GM23338 (cell line): Measurements from ENCODE around the gene SLC2A13.

Source experiments
- CREB1 ChIP-seq: fragments of 250-450 bp; sonication (Bioruptor Pico); IDR thresholded peaks from 2 replicates; pipeline ENCODE4 v1.5.0; 2020; ENCODE audit warnings: low read depth, mild to moderate bottlenecking, moderate library complexity
- CTCF ChIP-seq, 2 experiments: fragments of 200-600 bp in 1 of 2; sonication (generic) in 1 of 2; conservative IDR thresholded peaks; 2 replicates each; pipeline versions ENCODE4 v1.5.1 to v1.6.1; 2016 to 2017; ENCODE audit warnings: antibody characterized with exemption in 2 of 2, low read depth in 2 of 2, mild to moderate bottlenecking in 2 of 2, moderate library complexity in 1 of 2
- EZH2 ChIP-seq: fragments of 200-600 bp; sonication (generic); IDR thresholded peaks from one replicate; pipeline ENCODE4 v1.8.0; 2017; ENCODE audit warnings: antibody characterized with exemption, mild to moderate bottlenecking, low read depth; ENCODE audit not compliant: unreplicated experiment
- EZH2phosphoT487 ChIP-seq: fragments of 200-600 bp; sonication (generic); IDR thresholded peaks from one replicate; pipeline ENCODE4 v1.8.1; 2018; ENCODE audit warnings: antibody characterized with exemption; ENCODE audit not compliant: unreplicated experiment
- JUNB ChIP-seq: IDR thresholded peaks from one replicate; pipeline ENCODE4 v1.6.1; 2016; ENCODE audit warnings: antibody characterized with exemption; ENCODE audit not compliant: unreplicated experiment
- POLR2AphosphoS5 ChIP-seq: IDR thresholded peaks from 2 replicates; pipeline ENCODE4 v1.6.1; 2016; ENCODE audit warnings: antibody characterized with exemption, low read depth
- REST ChIP-seq: IDR thresholded peaks from one replicate; pipeline ENCODE4 v1.6.1; 2018; ENCODE audit warnings: antibody characterized with exemption; ENCODE audit not compliant: unreplicated experiment
- STAT1 ChIP-seq: IDR thresholded peaks from one replicate; pipeline ENCODE4 v1.6.1; 2016; ENCODE audit warnings: antibody characterized with exemption; ENCODE audit not compliant: unreplicated experiment

- TF ChIP-seq CTCF (conservative IDR thresholded peaks at IDR 0.05; ENCODE audit: low read depth in 2 of 2) (no peak), STAT1 (no peak), EZH2 (no peak), POLR2AphosphoS5 (no peak), JUNB (no peak), CREB1 (no peak), EZH2phosphoT487 (no peak), REST (no peak)
These were observed 306.9 kb downstream of the SLC2A13 start for GRCh38 chr12:39798977-39799376.
